H1 (cell line): ENCODE data around the gene CA10. TPM values are rescaled to one million over a fixed set of nuclear protein-coding genes. Genes with fewer than 3 reads are reported as not detected.

ENCODE experiments used
- CTCF ChIA-PET: fragments of 300-600 bp; sonication (Branson Sonifier 250); formaldehyde crosslinking; loops from one replicate; lab custom pipeline; 2021; ENCODE audit not compliant: partially characterized antibody; lab: Charles Lee
- POLR2A ChIA-PET: fragments of 300-600 bp; sonication (Branson Sonifier 250); formaldehyde crosslinking; loops from one replicate; lab custom pipeline; 2021; ENCODE audit warnings: inconsistent platforms; ENCODE audit not compliant: partially characterized antibody; lab: Charles Lee
- DNase-seq, 2 experiments: peaks; one replicate each; pipeline versions ENCODE4 v3.0.0 to v3.0.0-alpha.2; 2010 to 2022; ENCODE audit warnings: low spot score in 2 of 2, low read depth in 1 of 2, mixed read lengths in 1 of 2
- FAIRE-seq: peaks from 2 replicates; lab custom pipeline; 2011; peaks lifted over from hg19 to GRCh38; lab: Jason Lieb, UNC
- H2AFZ ChIP-seq: 2 replicates; pipeline ENCODE4 v1.8.1; 2012; ENCODE audit warnings: low read length, inconsistent platforms
- H2AK5ac ChIP-seq: 2 replicates; pipeline ENCODE4 v1.6.1; 2013; ENCODE audit warnings: low read depth, low read length
- H2BK120ac ChIP-seq: replicated peaks from 2 replicates; pipeline ENCODE3; 2013; ENCODE audit warnings: low read depth, low read length, inconsistent platforms
- H2BK12ac ChIP-seq: 2 replicates; pipeline ENCODE4 v1.6.1; 2013; ENCODE audit warnings: low read depth, low read length
- H2BK15ac ChIP-seq: 2 replicates; pipeline ENCODE4 v1.6.1; 2013; ENCODE audit warnings: low read length
- H2BK20ac ChIP-seq: 2 replicates; pipeline ENCODE4 v1.6.1; 2013; ENCODE audit warnings: low read length
- H2BK5ac ChIP-seq: 2 replicates; pipeline ENCODE4 v1.6.1; 2013; ENCODE audit warnings: low read depth, low read length
- H3K14ac ChIP-seq: 2 replicates; pipeline ENCODE4 v1.6.1; 2013; ENCODE audit warnings: inconsistent platforms; ENCODE audit not compliant: insufficient read length
- H3K18ac ChIP-seq: 2 replicates; pipeline ENCODE4 v1.6.1; 2013; ENCODE audit warnings: low read length; ENCODE audit errors: extremely low read depth
- H3K23ac ChIP-seq: 2 replicates; pipeline ENCODE4 v1.6.1; 2013; ENCODE audit warnings: inconsistent platforms; ENCODE audit not compliant: insufficient read length
- H3K23me2 ChIP-seq: 2 replicates; pipeline ENCODE4 v1.6.1; 2013; ENCODE audit warnings: low read depth, low read length
- H3K27ac ChIP-seq: 2 replicates; pipeline ENCODE4 v1.6.1; 2011; ENCODE audit warnings: low read depth, low read length, inconsistent platforms
- H3K27me3 ChIP-seq, 4 experiments: replicated peaks in 1 of 4; 1 replicate in 1 of 4; 2 replicates in 3 of 4; pipeline versions ENCODE4 v1.6.1 to v1.8.1; 2011 to 2013; ENCODE audit warnings: low read length in 3 of 4, mild to moderate bottlenecking in 3 of 4, inconsistent platforms in 2 of 4, mixed read lengths in 2 of 4, moderate library complexity in 1 of 4; ENCODE audit not compliant: control insufficient read depth in 3 of 4, insufficient read depth in 3 of 4; ENCODE audit errors: extremely low read depth in 1 of 4
- H3K36me3 ChIP-seq, 4 experiments: 2 replicates each; pipeline versions ENCODE4 v1.6.1 to v1.8.1; 2011 to 2013; ENCODE audit warnings: mild to moderate bottlenecking in 4 of 4, low read length in 3 of 4, moderate library complexity in 2 of 4, control low read depth in 1 of 4, inconsistent platforms in 1 of 4; ENCODE audit not compliant: insufficient read depth in 4 of 4, control insufficient read depth in 2 of 4
- H3K4ac ChIP-seq: replicated peaks from 2 replicates; pipeline ENCODE3; 2013; ENCODE audit warnings: low read length, low read depth, mixed read lengths, inconsistent platforms; ENCODE audit not compliant: insufficient read length
- H3K4me1 ChIP-seq, 4 experiments: replicated peaks in 1 of 4; 1 replicate in 1 of 4; 2 replicates in 3 of 4; pipeline versions ENCODE4 v1.6.1 to v1.8.1; 2011 to 2013; ENCODE audit warnings: low read length in 3 of 4, inconsistent platforms in 2 of 4, mixed read lengths in 1 of 4; ENCODE audit not compliant: insufficient read depth in 4 of 4, control insufficient read depth in 3 of 4
- H3K4me2 ChIP-seq, 2 experiments: 2 replicates each; pipeline versions ENCODE4 v1.6.1 to v1.8.1; 2011 to 2013; ENCODE audit warnings: low read depth in 2 of 2, low read length in 2 of 2, control low read depth in 1 of 2, inconsistent platforms in 1 of 2, mild to moderate bottlenecking in 1 of 2; ENCODE audit not compliant: insufficient read depth in 1 of 2
- H3K4me3 ChIP-seq, 4 experiments: fragments of 200-600, 300-600 bp in 1 of 4; sonication (generic), shearing (Covaris generic), sonication (Bioruptor Twin) in 1 of 4; 2 replicates each; pipeline versions ENCODE4 v1.5.1 to v1.8.1; 2011 to 2016; ENCODE audit warnings: low read length in 4 of 4, low read depth in 3 of 4, control low read depth in 2 of 4, inconsistent platforms in 2 of 4, mild to moderate bottlenecking in 2 of 4, mixed read lengths in 1 of 4, moderate library complexity in 1 of 4; ENCODE audit not compliant: insufficient read depth in 2 of 4; ENCODE audit errors: extremely low read depth in 1 of 4
- H3K56ac ChIP-seq: replicated peaks from 2 replicates; pipeline ENCODE3; 2013; ENCODE audit warnings: low read depth, mild to moderate bottlenecking, mixed read lengths, low read length, inconsistent platforms; ENCODE audit not compliant: insufficient read length
- H3K79me1 ChIP-seq: 2 replicates; pipeline ENCODE4 v1.6.1; 2013; ENCODE audit warnings: low read depth, low read length, control low read depth
- H3K79me2 ChIP-seq, 2 experiments: 2 replicates each; pipeline versions ENCODE4 v1.6.1 to v1.8.1; 2012 to 2013; ENCODE audit warnings: low read length in 2 of 2, mild to moderate bottlenecking in 2 of 2, inconsistent platforms in 1 of 2; ENCODE audit not compliant: insufficient read depth in 2 of 2, control insufficient read depth in 1 of 2
- H3K9ac ChIP-seq, 4 experiments: replicated peaks in 1 of 4; 1 replicate in 1 of 4; 2 replicates in 3 of 4; pipeline versions ENCODE4 v1.6.1 to v1.8.1; 2011 to 2013; ENCODE audit warnings: low read depth in 3 of 4, low read length in 3 of 4, control low read depth in 2 of 4, mild to moderate bottlenecking in 2 of 4, moderate library complexity in 2 of 4, inconsistent platforms in 1 of 4; ENCODE audit errors: extremely low read depth in 1 of 4
- H3K9me3 ChIP-seq, 2 experiments: 2 replicates each; pipeline versions ENCODE4 v1.6.1 to v1.8.1; 2012 to 2013; ENCODE audit warnings: mild to moderate bottlenecking in 2 of 2, moderate library complexity in 2 of 2, control low read depth in 1 of 2, inconsistent platforms in 1 of 2, low read depth in 1 of 2, low read length in 1 of 2, mixed read lengths in 1 of 2; ENCODE audit not compliant: insufficient read depth in 2 of 2
- H4K20me1 ChIP-seq, 2 experiments: replicated peaks in 1 of 2; 2 replicates each; pipeline versions ENCODE3 to v1.8.1; 2011 to 2013; ENCODE audit warnings: inconsistent platforms in 2 of 2, low read length in 2 of 2, mild to moderate bottlenecking in 1 of 2; ENCODE audit not compliant: insufficient read depth in 2 of 2, control insufficient read depth in 1 of 2
- H4K5ac ChIP-seq: 2 replicates; pipeline ENCODE4 v1.6.1; 2013; ENCODE audit warnings: low read length, low read depth, mixed read lengths, inconsistent platforms; ENCODE audit not compliant: insufficient read length
- H4K8ac ChIP-seq: 2 replicates; pipeline ENCODE4 v1.8.0; 2013; ENCODE audit warnings: mild to moderate bottlenecking, moderate library complexity, low read length, inconsistent platforms; ENCODE audit not compliant: insufficient read depth; ENCODE audit errors: extremely low read depth
- H4K91ac ChIP-seq: replicated peaks from 2 replicates; pipeline ENCODE3; 2013; ENCODE audit warnings: low read length, mixed read lengths, inconsistent platforms; ENCODE audit not compliant: insufficient read length
- CBX5 ChIP-seq: fragments of 300-800, 300-1000 bp; sonication (generic); IDR thresholded peaks from 2 replicates; pipeline ENCODE4 v1.7.1; 2016; ENCODE audit warnings: antibody characterized with exemption, low read length, low read depth
- CBX8 ChIP-seq: fragments of 300-800, 300-1000 bp; sonication (generic); IDR thresholded peaks from 2 replicates; pipeline ENCODE4 v1.7.1; 2016; ENCODE audit warnings: low read depth, low read length, borderline replicate concordance
- CHD1 ChIP-seq: IDR thresholded peaks from 2 replicates; pipeline ENCODE4 v1.6.1; 2012; ENCODE audit warnings: low read depth, low read length, improper control_type of control experiment
- EZH2 ChIP-seq: fragments of 200-600 bp; sonication (generic); IDR thresholded peaks from 2 replicates; pipeline ENCODE4 v1.7.1; 2012; ENCODE audit warnings: low read depth, mild to moderate bottlenecking, moderate library complexity, low read length, inconsistent platforms; ENCODE audit not compliant: severe bottlenecking
- GTF2F1 ChIP-seq: IDR thresholded peaks from 2 replicates; pipeline ENCODE4 v1.6.1; 2012; ENCODE audit warnings: low read depth, low read length, improper control_type of control experiment, borderline replicate concordance
- MAFK ChIP-seq: IDR thresholded peaks from 2 replicates; pipeline ENCODE4 v1.6.1; 2012; ENCODE audit warnings: low read depth, mild to moderate bottlenecking, improper control_type of control experiment, low read length
- NANOG ChIP-seq: IDR thresholded peaks from 2 replicates; pipeline ENCODE4 v1.6.1; 2011; ENCODE audit warnings: low read length, low read depth, mild to moderate bottlenecking, inconsistent platforms; ENCODE audit not compliant: insufficient read depth, poor library complexity, severe bottlenecking
- POLR2A ChIP-seq, 2 experiments: IDR thresholded peaks; 1 replicate in 1 of 2; 2 replicates in 1 of 2; pipeline ENCODE4 v1.6.1; 2011; ENCODE audit warnings: low read depth in 2 of 2, low read length in 2 of 2, mild to moderate bottlenecking in 2 of 2; ENCODE audit errors: control extremely low read depth in 1 of 2
- RFX5 ChIP-seq: IDR thresholded peaks from 2 replicates; pipeline ENCODE4 v1.6.1; 2011; ENCODE audit warnings: low read depth, low read length, improper control_type of control experiment, borderline replicate concordance
- RNF2 ChIP-seq: fragments of 200-900, 300-1000 bp; sonication (generic); IDR thresholded peaks from 2 replicates; pipeline ENCODE4 v1.7.1; 2016; ENCODE audit warnings: borderline replicate concordance, low read depth, mild to moderate bottlenecking, antibody characterized with exemption, low read length; ENCODE audit not compliant: poor library complexity, severe bottlenecking; ENCODE audit errors: missing control alignments
- SP4 ChIP-seq: IDR thresholded peaks from 2 replicates; pipeline ENCODE4 v1.6.1; 2012; ENCODE audit warnings: low read length, inconsistent platforms
- TBP ChIP-seq: IDR thresholded peaks from 2 replicates; pipeline ENCODE4 v1.6.1; 2011; ENCODE audit warnings: low read depth, low read length, improper control_type of control experiment
- WGBS, 2 experiments: shearing (Covaris generic) in 1 of 2; methylation state at CpG; one replicate each; pipeline versions ENCODE4 v1.1.6 to v1.1.7; 2013 to 2015; ENCODE audit warnings: low lambda C conversion rate in 2 of 2, mixed read lengths in 2 of 2, inconsistent platforms in 1 of 2, low coverage in 1 of 2, missing lambda C conversion rate in 1 of 2; ENCODE audit not compliant: insufficient replicate concordance in 2 of 2, insufficient coverage in 1 of 2, insufficient read length in 1 of 2; ENCODE audit errors: extremely low coverage in 1 of 2, missing lambda C conversion rate in 1 of 2; 5-methylcytosine and 5-hydroxymethylcytosine counted together
- polyA plus RNA-seq, 7 experiments: library from polyadenylated mRNA; depleted of rRNA in 3 of 7; stranded (reverse) in 5 of 7; unstranded in 2 of 7; fragments of >200 nt in 5 of 7; fragments of 200-250 nt in 2 of 7; gene quantifications; 1 replicate in 5 of 7; 2 replicates in 1 of 7; 4 replicates in 1 of 7; pipeline versions ENCODE4 v1.2.1 to v1.2.3, GENCODE V29; 2011 to 2013; ENCODE audit warnings: missing spikeins in 2 of 7, mixed read lengths in 2 of 7
- total RNA-seq: library from RNA; stranded (reverse); fragmentation: NEBNext Ultra II Directional; extraction: Animal tissue kit (Norgen Biotek cat#: 25700); gene quantifications from 2 replicates; pipeline ENCODE4 v1.2.1, GENCODE V29; 2021
- TF ChIP-seq, protein P1 (sequence below): IDR thresholded peaks from 2 replicates; pipeline ENCODE4 v1.6.1; 2012; ENCODE audit warnings: inconsistent platforms
- TF ChIP-seq, protein P2 (sequence below): IDR thresholded peaks from 2 replicates; pipeline ENCODE4 v1.6.1; 2011; ENCODE audit warnings: low read length, improper control_type of control experiment

CA10 gene
- total and polyA plus RNA-seq, 2 of the 8 experiments (the other 6 are each of a cell fraction or from before 2014, with no cell fraction given) = 0.60 to 0.63 TPM

DNA sequence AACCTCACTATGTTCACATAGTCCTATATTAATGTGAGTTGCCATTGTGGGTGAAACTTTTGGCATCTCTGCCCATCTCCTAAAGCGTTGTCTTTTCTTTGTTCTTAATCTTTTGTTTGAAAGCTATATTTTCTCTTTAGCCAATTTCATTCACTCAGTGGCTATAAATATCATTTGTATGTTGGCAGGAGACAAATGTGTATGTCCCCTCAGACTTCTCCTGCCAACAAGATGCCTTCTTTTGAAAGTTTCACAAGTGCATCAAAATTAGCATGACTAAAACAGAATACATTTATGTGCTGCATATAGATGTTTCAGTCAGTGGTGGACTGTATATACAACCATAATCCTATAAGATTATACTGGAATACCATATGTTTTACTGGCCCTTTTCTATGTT, 109.0 kb downstream of the CA10 start:
- no peak for DNase-seq
- Histone ChIP-seq H2BK15ac (no peak overlapping the region), H2BK120ac (no peak overlapping the region), H2AFZ (no peak overlapping the region), H2BK20ac (no peak overlapping the region), H3K9me3 (no peaks in the 10 kb centered on the region), H3K79me1 (no peaks in the 10 kb centered on the region), H3K14ac (no peak overlapping the region), H3K9ac (no peak overlapping the region), H3K56ac (no peak overlapping the region), H3K36me3 (no peaks in the 10 kb centered on the region), H3K79me2 (no peaks in the 10 kb centered on the region), H3K27me3 (no peaks in the 10 kb centered on the region), H4K20me1 (no peaks in the 10 kb centered on the region), H3K27ac (no peak overlapping the region), H4K91ac (no peak overlapping the region), H4K5ac (no peak overlapping the region), H3K4ac (no peak overlapping the region), H3K18ac (no peak overlapping the region), H3K4me2 (no peak overlapping the region), H3K4me3 (no peak overlapping the region), H3K23ac (no peak overlapping the region), H2AK5ac (no peak overlapping the region), H3K23me2 (no peaks in the 10 kb centered on the region), H2BK12ac (no peak overlapping the region), H2BK5ac (no peak overlapping the region), H3K4me1 (peaks cover 0 to 3% (median 1%) of the 10 kb centered on the region in 4 experiments; a peak in 2 of 7 replicates), H4K8ac (no peak overlapping the region)
- CTCF ChIA-PET = no interaction called here
- POLR2A ChIA-PET = no interaction called here
- no peak for FAIRE-seq
- 100% methylated on average over 1 of the region's 1 CpG; no CpG with 5 or more reads in 1 of the 2 experiments for WGBS, 2 experiments
- TF ChIP-seq POLR2A (IDR thresholded peaks at IDR 0.05; ENCODE audit: control extremely low read depth in 1 of 2, low read depth in 2 of 2, low read length in 2 of 2) (no peak), CBX5 (no peak), SP4 (no peak), RFX5 (no peak), MAFK (no peak), CHD1 (no peak), RNF2 (no peak), TBP (no peak), EZH2 (no peak), GTF2F1 (no peak), CBX8 (no peak), NANOG (no peak)
- TF ChIP-seq, protein P1, sequence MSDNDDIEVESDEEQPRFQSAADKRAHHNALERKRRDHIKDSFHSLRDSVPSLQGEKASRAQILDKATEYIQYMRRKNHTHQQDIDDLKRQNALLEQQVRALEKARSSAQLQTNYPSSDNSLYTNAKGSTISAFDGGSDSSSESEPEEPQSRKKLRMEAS = no peak
- TF ChIP-seq, protein P2, sequence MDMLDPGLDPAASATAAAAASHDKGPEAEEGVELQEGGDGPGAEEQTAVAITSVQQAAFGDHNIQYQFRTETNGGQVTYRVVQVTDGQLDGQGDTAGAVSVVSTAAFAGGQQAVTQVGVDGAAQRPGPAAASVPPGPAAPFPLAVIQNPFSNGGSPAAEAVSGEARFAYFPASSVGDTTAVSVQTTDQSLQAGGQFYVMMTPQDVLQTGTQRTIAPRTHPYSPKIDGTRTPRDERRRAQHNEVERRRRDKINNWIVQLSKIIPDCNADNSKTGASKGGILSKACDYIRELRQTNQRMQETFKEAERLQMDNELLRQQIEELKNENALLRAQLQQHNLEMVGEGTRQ = no peak
